Cardiac septum (tissue), 1 donor: ENCODE measurements around the gene SH2D4B. TPM values are rescaled to one million over a fixed set of nuclear protein-coding genes. Genes with fewer than 3 reads are reported as not detected.

Source experiments
- DNase-seq: peaks from one replicate; pipeline ENCODE4 v3.0.0-alpha.2; 2020; ENCODE audit warnings: low spot score
- intact Hi-C: fragments of 100-400 bp; cut with DNase I; formaldehyde crosslinking; loops from one replicate; pipeline ENCODE4 v1.14.0; 2022
- total RNA-seq: library from RNA; stranded (reverse); fragmentation: NEBNext Ultra II Directional; extraction: Animal tissue kit (Norgen Biotek cat#: 25700); gene quantifications from one replicate; pipeline ENCODE4 v1.2.1, GENCODE V29; 2021
- donor health status: DM: no; HTN: no; CAD: no.

SH2D4B gene
- total RNA-seq, 1 donor from 2014 or later: not detected

DNA sequence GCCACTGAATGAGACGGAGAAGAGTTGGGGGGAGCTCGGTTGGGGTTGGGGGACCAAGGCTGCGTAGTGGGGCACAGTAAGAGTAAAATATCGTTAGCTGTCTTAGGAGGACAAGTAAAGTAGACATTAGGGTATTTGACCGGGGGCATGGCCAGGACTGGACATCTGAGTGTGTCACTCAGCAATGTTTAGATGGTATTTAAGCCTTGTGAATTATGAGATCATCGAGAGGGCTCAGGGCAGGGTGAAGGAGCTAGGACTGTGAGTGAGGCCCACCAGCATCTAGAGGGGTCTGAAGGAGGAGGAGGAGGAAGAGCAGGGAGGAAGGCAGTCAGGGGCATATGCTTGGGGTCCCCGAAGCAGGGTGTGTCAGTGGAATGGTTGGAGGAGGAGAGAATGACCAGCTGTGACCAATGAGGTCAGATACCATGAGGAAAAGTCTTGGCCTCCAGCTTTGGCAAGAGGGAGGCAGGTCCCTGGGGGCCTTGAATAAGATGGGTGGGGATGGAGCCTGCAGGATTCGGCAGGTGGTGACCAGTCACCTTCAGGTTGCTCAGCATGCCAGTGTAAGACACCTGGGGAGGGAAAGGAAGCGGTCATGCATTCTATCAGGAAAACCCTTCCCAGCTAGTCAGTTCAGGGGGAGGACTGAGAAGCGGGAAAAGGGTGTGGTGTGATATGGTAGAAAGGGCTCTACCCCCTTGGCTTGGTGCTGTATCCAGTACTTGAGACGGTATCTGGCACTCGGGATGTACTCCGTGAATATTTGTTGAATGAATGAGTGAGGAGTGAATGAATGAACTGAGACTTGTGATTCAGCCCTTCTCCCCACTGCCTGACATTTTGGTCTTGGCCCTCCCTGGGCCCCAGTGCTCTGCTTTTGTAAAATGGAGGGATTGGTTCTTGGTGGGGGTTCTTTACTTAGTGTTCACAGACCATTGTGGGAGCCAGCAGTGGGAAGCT is 34.8 kb upstream of the SH2D4B start:
- intact Hi-C loops: loop anchor here (5.0 kb wide), 1 partner anchor 121 kb away; no protein-coding TSS in a partner anchor
- peak; percentile 46 for DNase-seq

DNA sequence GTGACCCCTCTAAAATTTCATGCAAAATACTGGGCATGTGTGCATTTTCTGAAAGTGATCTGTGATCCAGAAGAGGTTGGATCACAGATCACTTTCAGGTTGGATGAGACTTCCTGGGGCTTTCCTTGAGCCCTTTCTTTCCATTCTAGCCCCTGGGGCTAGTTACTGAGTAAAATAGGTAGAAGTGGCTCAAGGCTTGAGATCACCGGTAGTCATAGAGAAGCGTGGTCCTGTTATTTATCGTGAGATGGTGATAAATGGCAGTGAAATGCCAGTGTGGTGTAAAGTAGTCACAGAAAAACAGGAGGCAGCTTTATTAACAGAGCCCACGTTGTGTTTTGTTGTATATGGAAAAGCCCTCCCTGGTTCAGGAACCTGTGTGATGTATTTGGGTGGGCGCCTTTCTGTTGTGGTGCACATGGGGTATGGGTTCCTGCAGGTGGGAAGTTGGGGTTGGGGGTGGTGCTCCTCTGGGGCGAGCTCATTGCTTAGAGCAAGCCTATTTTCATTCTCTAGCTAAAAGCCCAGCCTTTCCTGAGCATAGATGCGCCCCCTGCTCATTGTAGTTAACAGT is 34.0 kb upstream of the SH2D4B start:
- DNase-seq: no peak
- intact Hi-C loops: loop anchor here (2.0 to 5.0 kb wide), 2 partner anchors 51 to 121 kb away; no protein-coding TSS in a partner anchor

DNA sequence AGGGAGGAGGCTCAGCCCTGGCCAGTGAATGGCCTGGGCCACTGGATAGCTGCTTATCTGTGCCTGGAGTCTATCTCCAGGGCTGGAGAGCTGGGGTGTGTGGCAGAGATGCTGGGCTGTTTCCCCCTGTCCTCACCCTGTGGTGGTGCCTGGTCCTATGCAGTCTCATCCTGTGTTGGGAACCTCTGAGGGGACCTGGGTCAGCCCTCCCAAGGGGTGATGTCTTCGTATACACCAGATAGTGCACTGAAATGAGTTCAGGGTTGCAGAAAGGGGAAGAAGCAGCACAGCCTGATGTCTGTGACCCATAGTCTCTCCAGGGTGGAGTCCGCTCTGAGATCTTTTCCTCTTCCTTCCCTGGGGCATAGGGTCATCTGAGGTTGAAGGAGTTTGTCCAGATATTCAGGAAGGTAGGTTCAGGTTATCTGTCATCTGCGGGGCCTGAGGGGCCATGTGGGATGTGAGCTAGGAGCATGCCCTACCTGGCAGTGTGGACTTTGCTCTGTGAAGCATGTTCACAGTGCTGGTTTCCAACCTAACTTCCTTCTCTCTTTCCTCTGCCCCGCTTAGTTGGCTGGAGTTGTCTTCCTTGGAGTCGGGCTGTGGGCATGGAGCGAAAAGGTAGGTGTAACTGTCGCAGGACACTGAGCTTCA is 33.4 kb upstream of the SH2D4B start:
- intact Hi-C loops: loop anchor here (2.0 to 5.0 kb wide), 2 partner anchors 51 to 122 kb away; no protein-coding TSS in a partner anchor
- peak; percentile 74 for DNase-seq

DNA sequence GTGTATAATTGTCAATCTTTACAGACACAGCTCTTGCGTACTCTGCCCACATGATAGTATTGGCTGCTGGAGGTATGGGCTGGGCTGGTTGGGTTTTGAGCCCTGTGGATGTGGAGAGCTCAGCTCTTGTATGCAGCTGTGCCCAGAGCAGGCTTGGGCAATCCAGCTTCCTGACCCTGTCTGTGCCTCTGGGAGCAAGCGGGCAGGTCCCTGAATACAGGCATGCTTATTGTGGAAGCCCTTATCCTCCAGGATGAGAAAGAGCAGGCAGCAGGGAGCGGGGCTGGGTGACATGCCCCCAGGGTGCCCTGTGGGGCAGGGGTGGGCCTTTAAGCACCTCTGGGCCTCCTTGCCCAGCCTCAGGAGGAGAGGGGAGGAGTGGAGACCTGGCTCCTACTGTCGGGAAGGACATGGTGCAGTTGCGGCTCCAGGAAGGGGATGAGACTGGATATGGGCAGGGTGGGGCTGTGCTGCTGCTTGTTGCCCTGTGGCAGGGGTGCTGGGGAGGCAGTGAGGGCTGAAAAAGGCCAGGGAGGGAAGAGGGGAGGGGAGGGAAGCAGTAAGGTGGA is 32.7 kb upstream of the SH2D4B start:
- intact Hi-C loops: loop anchor here (1.0 to 5.0 kb wide), 3 partner anchors 52 to 123 kb away; no protein-coding TSS in a partner anchor
- no peak for DNase-seq

DNA sequence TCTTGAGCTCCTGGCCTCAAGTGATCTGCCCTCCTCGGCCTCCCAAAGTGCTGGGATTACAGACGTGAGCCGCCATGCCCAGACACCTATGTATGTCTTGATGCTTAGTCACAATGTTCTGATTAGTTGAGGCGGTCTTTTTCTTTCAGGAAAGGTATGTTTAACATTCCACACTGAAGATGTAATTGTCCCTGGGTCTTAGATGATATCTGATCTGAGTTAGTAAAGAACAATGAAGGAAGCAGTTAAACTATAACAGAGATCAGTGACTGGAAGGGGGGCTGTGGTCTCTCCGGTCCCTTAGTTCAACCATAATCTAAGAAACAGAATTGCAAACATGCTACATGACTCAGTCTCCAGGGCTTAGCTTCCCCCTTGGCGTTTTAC is 31.5 kb upstream of the SH2D4B start:
- intact Hi-C loops: no loop called here
- no peak for DNase-seq

DNA sequence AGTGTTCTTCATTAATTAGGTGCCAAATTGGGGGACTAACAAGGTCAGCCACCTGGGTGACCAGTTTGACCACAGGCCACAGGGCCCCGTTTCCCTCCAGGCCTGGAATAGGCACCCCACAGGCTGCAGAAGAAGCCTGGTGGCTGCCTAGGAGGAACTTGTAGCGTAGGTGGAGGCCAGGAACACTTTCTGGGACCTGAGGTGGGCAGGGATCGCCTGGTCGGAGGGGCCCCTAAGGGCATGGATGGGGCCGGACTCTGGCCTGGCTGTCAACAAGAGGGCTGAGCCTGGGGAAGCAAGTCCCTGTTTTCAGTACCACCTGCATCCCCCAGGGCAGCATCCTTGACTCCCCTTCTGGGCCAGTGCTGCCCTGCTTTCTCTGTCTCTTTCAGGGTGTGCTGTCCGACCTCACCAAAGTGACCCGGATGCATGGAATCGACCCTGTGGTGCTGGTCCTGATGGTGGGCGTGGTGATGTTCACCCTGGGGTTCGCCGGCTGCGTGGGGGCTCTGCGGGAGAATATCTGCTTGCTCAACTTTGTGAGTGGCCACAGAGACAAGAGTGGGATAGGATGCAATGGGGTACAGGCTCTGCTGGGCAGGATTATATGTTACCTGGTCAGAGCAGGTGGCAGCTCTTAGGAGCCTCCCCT is 30.7 kb upstream of the SH2D4B start:
- intact Hi-C loops: no loop called here
- DNase-seq: no peak

DNA sequence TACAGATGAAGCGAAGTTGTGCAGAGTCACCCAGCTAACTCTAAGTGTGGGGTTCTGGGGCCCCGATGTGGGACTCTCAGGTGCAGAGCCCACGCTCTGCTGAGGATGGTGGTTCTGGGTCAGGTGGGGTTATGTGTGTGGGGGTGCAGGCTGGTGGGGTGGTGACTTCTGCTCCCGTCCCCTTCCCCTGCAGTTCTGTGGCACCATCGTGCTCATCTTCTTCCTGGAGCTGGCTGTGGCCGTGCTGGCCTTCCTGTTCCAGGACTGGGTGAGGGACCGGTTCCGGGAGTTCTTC is 28.6 kb upstream of the SH2D4B start:
- DNase-seq: no peak
- intact Hi-C loops: no loop called here

DNA sequence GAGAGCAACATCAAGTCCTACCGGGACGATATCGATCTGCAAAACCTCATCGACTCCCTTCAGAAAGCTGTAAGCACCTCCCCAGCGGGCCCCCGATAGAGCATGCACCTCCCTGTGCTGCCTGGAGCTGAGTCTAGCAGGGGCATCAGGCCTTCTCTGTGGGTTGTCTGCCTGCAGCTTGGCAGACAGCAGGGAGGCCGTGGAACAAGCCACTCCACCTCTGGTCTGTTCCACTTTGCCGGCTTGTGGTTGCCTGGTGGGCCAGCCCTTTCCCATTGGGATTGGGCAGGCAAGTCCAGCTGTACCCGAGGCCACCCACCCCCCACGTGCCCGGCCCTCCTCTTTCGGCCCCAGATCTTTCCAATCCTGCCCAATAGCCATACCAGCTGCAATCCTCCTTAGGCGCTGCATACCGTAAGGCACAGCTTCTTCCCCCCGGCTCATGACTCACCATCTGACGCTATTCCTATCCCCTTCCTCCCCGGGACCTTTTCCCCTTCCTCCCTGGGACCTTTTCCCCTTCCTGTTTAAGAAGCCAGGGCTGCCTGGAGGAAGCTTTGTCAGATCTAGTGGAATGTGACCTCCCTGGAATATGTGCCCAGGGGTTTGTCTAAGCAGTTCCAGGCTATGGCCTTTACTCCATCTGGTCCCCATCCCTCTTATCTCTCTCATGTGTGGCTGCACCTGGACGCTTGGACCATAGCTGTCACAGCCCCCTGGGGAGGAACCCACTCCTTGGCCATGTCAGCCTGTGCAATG is 28.1 kb upstream of the SH2D4B start:
- intact Hi-C loops: no loop called here
- DNase-seq: peak; percentile 75

DNA sequence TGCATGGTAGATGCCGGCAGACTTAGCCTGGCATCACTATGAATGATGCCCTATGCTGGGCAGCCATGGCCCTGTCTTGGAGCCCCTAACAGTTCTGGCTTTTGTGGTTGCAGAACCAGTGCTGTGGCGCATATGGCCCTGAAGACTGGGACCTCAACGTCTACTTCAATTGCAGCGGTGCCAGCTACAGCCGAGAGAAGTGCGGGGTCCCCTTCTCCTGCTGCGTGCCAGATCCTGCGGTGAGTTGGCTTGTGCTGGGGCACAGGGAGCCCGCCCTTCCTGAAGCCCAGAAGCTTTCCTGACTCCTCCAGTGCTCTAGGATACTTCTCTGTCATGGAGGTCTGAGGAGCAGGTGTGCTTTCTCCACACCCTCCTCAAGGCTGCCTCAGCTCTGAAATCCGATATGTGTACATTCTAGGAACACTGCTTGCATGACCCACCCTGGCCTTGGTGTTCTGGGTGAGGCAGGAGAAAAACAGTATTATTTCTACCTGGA is 25.6 kb upstream of the SH2D4B start:
- intact Hi-C loops: no loop called here
- DNase-seq: peak; percentile 39

DNA sequence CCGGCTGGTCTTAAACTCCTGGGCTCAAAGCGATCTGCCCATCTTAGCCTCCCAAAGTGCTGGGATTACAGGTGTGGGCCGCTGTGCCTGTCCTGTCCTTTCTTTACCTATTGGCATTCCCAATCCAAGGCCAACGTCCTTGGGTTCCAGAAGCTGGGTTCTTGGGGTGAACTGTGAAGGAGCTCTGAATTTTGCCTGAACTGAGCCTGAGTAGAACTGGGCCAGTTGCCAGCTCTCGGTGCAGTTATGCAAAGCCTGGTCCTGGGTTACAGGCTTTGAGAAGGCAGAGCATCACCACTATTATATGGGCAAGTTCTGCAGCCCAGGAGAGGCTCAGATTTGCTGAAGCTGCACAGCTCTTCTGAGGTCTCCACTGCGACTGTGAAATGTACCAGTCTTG is 24.6 kb upstream of the SH2D4B start:
- DNase-seq: no peak
- intact Hi-C loops: no loop called here

DNA sequence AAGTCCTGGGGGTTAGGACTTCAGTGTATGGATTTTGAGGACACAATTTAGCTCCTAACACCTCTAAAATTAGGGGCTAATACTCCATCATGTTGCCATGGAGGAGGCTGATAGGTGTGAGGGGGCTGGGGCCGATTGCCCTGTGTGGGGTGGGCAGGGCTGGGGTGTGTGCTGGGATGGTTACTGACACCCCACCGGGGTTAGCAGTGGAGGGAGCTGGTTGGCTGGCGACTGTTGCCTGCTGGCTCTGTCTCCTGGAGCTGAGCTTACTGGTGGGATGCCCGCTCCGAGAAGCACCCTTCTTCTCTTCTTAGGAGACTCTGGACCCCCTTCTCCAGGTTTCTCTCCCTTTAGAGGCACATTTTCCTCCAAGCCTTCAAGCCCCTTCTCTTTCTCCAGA is 22.2 kb upstream of the SH2D4B start:
- DNase-seq: peak; percentile 43
- intact Hi-C loops: no loop called here

DNA sequence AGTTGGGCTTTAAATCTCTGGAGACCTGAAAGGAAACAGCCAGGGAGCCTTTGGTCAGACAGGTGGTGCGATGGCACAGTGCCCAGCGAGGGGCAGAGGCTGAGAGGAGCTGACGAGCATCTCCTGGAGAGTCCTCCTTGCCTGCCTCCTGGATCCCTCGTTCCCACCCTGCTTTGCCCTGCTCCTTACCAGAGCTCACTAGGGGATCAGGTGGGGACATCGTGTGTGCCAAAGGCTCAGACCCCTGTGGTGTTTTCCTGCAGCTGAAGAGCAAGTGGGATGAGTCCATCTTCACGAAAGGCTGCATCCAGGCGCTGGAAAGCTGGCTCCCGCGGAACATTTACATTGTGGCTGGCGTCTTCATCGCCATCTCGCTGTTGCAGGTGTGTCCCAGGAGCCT is 21.8 kb upstream of the SH2D4B start:
- peak; percentile 76 for DNase-seq
- intact Hi-C loops: no loop called here

DNA sequence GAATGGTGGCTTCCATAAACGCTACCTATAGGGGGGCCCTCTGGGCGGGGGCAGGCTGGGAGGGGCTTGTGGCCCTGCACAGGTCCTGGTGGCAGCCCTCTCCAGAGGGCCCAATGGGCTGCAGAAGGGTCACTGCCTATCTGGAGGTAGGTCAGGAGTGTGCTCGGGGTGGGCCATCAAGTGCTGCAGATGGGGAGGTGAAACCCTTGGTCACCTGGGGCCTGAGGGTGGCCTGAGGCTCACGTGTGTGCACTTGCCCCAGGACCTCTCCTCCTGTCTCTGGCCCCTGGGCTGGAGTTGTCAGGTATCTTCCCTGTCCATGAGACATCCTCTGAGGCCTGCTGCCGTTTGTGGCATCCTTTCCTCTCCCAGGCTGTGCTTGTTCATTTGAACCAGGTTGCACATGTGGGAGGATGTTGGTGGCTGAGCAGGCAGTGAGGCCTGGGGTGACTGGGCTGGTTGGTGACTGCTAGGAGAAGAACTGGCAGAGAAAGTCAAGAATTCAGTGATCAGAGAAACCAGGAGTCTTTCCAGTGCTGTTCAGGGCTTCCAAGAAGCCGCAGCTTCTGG is 21.1 kb upstream of the SH2D4B start:
- intact Hi-C loops: no loop called here
- DNase-seq: peak; percentile 66

DNA sequence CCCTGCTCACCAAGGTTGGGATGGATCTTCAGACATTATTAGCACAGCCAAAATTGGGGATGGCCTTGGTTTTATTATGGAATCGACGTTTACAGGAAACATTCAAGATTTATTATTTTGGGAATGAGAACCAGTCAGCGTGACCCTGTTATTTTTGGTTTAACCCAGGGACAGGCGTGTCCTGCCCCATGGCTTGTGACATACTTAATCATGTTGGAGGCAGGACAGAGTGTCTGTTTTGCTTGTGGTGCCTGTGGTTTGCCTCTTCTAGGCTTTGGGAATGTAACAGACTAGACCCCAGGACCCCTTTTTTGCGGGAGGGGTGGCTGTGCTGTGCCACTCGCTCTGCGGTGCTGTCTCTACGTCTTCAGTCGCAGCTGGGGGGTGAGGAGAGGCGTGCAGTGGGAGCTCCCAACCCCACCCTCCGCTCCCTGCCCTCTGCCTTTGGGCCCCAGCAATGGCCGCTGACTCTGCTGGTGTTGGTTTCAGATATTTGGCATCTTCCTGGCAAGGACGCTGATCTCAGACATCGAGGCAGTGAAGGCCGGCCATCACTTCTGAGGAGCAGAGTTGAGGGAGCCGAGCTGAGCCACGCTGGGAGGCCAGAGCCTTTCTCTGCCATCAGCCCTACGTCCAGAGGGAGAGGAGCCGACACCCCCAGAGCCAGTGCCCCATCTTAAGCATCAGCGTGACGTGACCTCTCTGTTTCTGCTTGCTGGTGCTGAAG is 20.1 kb upstream of the SH2D4B start:
- DNase-seq: peak; percentile 38
- intact Hi-C loops: no loop called here

DNA sequence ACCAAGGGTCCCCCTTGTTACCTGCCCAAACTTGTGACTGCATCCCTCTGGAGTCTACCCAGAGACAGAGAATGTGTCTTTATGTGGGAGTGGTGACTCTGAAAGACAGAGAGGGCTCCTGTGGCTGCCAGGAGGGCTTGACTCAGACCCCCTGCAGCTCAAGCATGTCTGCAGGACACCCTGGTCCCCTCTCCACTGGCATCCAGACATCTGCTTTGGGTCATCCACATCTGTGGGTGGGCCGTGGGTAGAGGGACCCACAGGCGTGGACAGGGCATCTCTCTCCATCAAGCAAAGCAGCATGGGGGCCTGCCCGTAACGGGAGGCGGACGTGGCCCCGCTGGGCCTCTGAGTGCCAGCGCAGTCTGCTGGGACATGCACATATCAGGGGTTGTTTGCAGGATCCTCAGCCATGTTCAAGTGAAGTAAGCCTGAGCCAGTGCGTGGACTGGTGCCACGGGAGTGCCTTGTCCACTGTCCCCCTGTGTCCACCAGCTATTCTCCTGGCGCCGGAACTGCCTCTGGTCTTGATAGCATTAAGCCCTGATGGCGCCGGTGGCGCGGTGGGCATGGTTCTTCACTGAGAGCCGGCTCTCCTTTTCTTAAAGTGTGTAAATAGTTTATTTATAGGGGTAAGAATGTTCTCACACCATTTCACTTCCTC is 19.4 kb upstream of the SH2D4B start:
- DNase-seq: no peak
- intact Hi-C loops: no loop called here

DNA sequence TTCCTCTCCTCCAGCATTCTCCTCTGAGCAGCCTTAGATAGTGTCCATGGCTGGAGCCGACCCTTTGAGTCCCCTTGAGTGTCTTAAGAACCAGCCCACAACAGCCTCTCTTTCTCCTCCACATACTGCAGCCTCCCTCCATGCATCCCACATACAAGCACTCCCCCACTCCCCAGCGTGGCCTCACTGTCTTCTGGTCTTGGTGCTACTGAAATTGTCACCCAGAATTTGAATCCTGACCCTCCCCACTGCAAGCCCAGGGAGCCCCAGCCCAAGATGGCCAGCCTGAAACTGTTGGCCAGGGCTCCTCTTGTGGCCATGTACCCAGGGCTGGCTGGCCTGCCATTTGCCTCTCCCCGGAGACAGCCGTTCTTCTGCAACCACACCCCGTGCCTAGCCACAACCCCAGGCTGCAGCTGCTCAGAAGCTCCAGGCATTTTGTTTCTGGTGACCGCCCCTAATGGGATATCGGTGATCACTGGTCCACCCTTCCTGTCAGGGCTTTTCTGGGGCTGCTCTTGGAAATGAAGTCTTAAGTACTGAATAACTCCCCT is 18.8 kb upstream of the SH2D4B start:
- no peak for DNase-seq

More for the DNA sequence above, 18.8 kb upstream of the SH2D4B start:
- intact Hi-C loops: no loop called here
